RWPE1 (cell line): ENCODE results near the gene MED20.

ENCODE experiments used
- CTCF ChIA-PET: fragments of 350-600 bp; sonication (Branson Sonifier 250); formaldehyde crosslinking; extraction: SDS; loops from one replicate; lab custom pipeline; 2021; lab: Yijun Ruan, JAX
- POLR2A ChIA-PET: fragments of 400-600 bp; formaldehyde crosslinking; extraction: SDS; loops from one replicate; lab custom pipeline; 2020; ENCODE audit warnings: antibody characterized with exemption; ENCODE audit not compliant: low non-redundant PET; lab: Yijun Ruan, JAX
- DNase-seq: peaks from one replicate; pipeline ENCODE4 v3.0.0; 2012; ENCODE audit warnings: low spot score
- H3K27ac ChIP-seq: fragments of 450-650 bp; 2 replicates; pipeline ENCODE4 v1.5.1; 2017
- CTCF ChIP-seq: fragments of 450-650 bp; conservative IDR thresholded peaks from 2 replicates; pipeline ENCODE4 v1.5.1; 2017; ENCODE audit warnings: low read depth, mild to moderate bottlenecking

Gene MED20

GRCh38 chr6:41920921-41921711 lies at the start of gene MED20, which contains the start of gene BYSL:
Gene MED20 (minus strand): TSS chr6:41921139. CDS start chr6:41921018, 121 bp downstream.
Gene BYSL (plus strand): TSS chr6:41921499. CDS start chr6:41921563, 64 bp downstream.
- H3K27ac ChIP-seq = peak within 1 kb of the TSS; percentile 94
- ChIA-PET POLR2A (interaction anchor here (0.5 to 0.7 kb wide), 5 partner anchors 34 to 837 kb away, joined by 3 to 4 read pairs (median 3); no protein-coding TSS in a partner anchor), CTCF (interaction anchor here (0.6 to 1.4 kb wide), 18 partner anchors 10 to 208 kb away, joined by 3 to 8 read pairs (median 4); partner anchors contain the start of gene TOMM6)
- DNase-seq = peak; percentile 96
- peak; percentile 95 for TF ChIP-seq CTCF

GRCh38 chr6:41970436-41970846 lies 49.5 kb upstream of the MED20 start:
- ChIA-PET CTCF (interaction anchor here (0.7 kb wide), 1 partner anchor 248 kb away, joined by 3 read pairs; no protein-coding TSS in a partner anchor), POLR2A (no interaction called here)
- peak overlapping the region; percentile 40; the same call in 1 of the 2 replicates for H3K27ac ChIP-seq
- peak; percentile 31 for DNase-seq
- no peak for TF ChIP-seq CTCF

GRCh38 chr6:41967312-41968287 lies 46.7 kb upstream of the MED20 start:
- ChIA-PET POLR2A (no interaction called here), CTCF (interaction anchor here (0.6 kb wide), 2 partner anchors 144 to 160 kb away, joined by 3 to 4 read pairs; no protein-coding TSS in a partner anchor)
- TF ChIP-seq CTCF = no peak
- DNase-seq = peak; percentile 49
- H3K27ac ChIP-seq = no peak overlapping the region

GRCh38 chr6:41966961-41967311 lies 46.0 kb upstream of the MED20 start:
- H3K27ac ChIP-seq = no peak overlapping the region
- CTCF ChIA-PET = no interaction called here
- TF ChIP-seq CTCF = no peak
- peak; percentile 72 for DNase-seq
- POLR2A ChIA-PET = no interaction called here

GRCh38 chr6:41966214-41966920 lies 45.4 kb upstream of the MED20 start:
- POLR2A ChIA-PET = no interaction called here
- no peak overlapping the region for H3K27ac ChIP-seq

More at GRCh38 chr6:41966214-41966920, 45.4 kb upstream of the MED20 start:
- CTCF ChIA-PET = no interaction called here
- no peak for DNase-seq
- TF ChIP-seq CTCF = no peak
